CD14-positive monocyte (primary cell): ENCODE data around the gene PLEK2. TPM values are rescaled to one million over a fixed set of nuclear protein-coding genes. Genes with fewer than 3 reads are reported as not detected.

Source experiments
- DNase-seq, 3 donors: peaks; one replicate each; pipeline ENCODE4 v3.0.0-alpha.2; 2011 to 2022
- H2AFZ ChIP-seq: 2 replicates; pipeline ENCODE4 v1.6.0; 2012; ENCODE audit warnings: mild to moderate bottlenecking, low read depth, low read length, inconsistent platforms; ENCODE audit not compliant: insufficient read depth, poor library complexity, severe bottlenecking
- H3K27ac ChIP-seq, 2 donors: 1 replicate in 1 of 2; 2 replicates in 1 of 2; pipeline ENCODE4 v1.5.1; 2012 to 2013; ENCODE audit warnings: low read length in 2 of 2, control low read depth in 1 of 2, inconsistent platforms in 1 of 2, low read depth in 1 of 2, mild to moderate bottlenecking in 1 of 2
- H3K27me3 ChIP-seq, 2 donors: one replicate each; pipeline versions ENCODE4 v1.6.0 to v1.6.1; 2011 to 2013; ENCODE audit warnings: low read length in 2 of 2; ENCODE audit not compliant: control insufficient read depth in 2 of 2, insufficient read depth in 2 of 2
- H3K36me3 ChIP-seq, 2 donors: replicated peaks in 1 of 2; 1 replicate in 1 of 2; 2 replicates in 1 of 2; pipeline versions ENCODE4 v1.5.1 to v1.6.1; 2012 to 2013; ENCODE audit warnings: low read length in 2 of 2, control low read depth in 1 of 2, inconsistent platforms in 1 of 2, mild to moderate bottlenecking in 1 of 2; ENCODE audit not compliant: insufficient read depth in 2 of 2, control insufficient read depth in 1 of 2
- H3K4me1 ChIP-seq, 2 donors: 1 replicate in 1 of 2; 2 replicates in 1 of 2; pipeline versions ENCODE4 v1.5.1 to v1.6.1; 2012 to 2013; ENCODE audit warnings: low read length in 2 of 2, control low read depth in 1 of 2, inconsistent platforms in 1 of 2, mild to moderate bottlenecking in 1 of 2, moderate library complexity in 1 of 2; ENCODE audit not compliant: insufficient read depth in 2 of 2, control insufficient read depth in 1 of 2
- H3K4me2 ChIP-seq: replicated peaks from 2 replicates; pipeline ENCODE3; 2012; ENCODE audit warnings: low read length, moderate library complexity, mild to moderate bottlenecking; ENCODE audit not compliant: poor library complexity, severe bottlenecking; ENCODE audit errors: extremely low read depth
- H3K4me3 ChIP-seq, 3 experiments: fragments of 200-600 bp in 1 of 3; sonication (generic) in 1 of 3; replicated peaks in 1 of 3; 1 replicate in 2 of 3; 2 replicates in 1 of 3; pipeline ENCODE4 v1.5.1; 2011 to 2013; ENCODE audit warnings: low read length in 3 of 3, mild to moderate bottlenecking in 3 of 3, control low read depth in 2 of 3, low read depth in 2 of 3, inconsistent platforms in 1 of 3, moderate library complexity in 1 of 3
- H3K79me2 ChIP-seq: 2 replicates; pipeline ENCODE4 v1.6.0; 2012; ENCODE audit warnings: mild to moderate bottlenecking, control low read depth, inconsistent platforms, low read length, moderate library complexity; ENCODE audit not compliant: insufficient read depth
- H3K9ac ChIP-seq: 2 replicates; pipeline ENCODE4 v1.6.0; 2017; ENCODE audit warnings: low read length, mild to moderate bottlenecking; ENCODE audit not compliant: insufficient read depth, poor library complexity, severe bottlenecking
- H3K9me3 ChIP-seq, 2 donors: replicated peaks in 1 of 2; 1 replicate in 1 of 2; 2 replicates in 1 of 2; pipeline versions ENCODE4 v1.5.1 to v1.6.1; 2012 to 2013; ENCODE audit warnings: low read length in 2 of 2, control low read depth in 1 of 2; ENCODE audit not compliant: control insufficient read depth in 1 of 2, insufficient read depth in 1 of 2
- H4K20me1 ChIP-seq: 2 replicates; pipeline ENCODE4 v1.6.0; 2012; ENCODE audit warnings: mild to moderate bottlenecking, low read length, control low read depth, moderate library complexity; ENCODE audit not compliant: insufficient read depth
- H3K27ac Mint-ChIP-seq, 7 donors: one replicate each; pipeline ENCODE4 v1.8.0; 2020; ENCODE audit warnings: mild to moderate bottlenecking in 7 of 7, mixed read lengths in 7 of 7, moderate library complexity in 6 of 7, inconsistent platforms in 2 of 7
- H3K27me3 Mint-ChIP-seq, 3 donors: one replicate each; pipeline ENCODE4 v1.8.0; 2021 to 2022; ENCODE audit warnings: low read depth in 3 of 3, mild to moderate bottlenecking in 3 of 3, mixed read lengths in 3 of 3, moderate library complexity in 3 of 3, inconsistent platforms in 1 of 3
- H3K36me3 Mint-ChIP-seq, 2 donors: one replicate each; pipeline ENCODE4 v1.8.0; 2020; ENCODE audit warnings: mixed read lengths in 2 of 2, inconsistent platforms in 1 of 2, mild to moderate bottlenecking in 1 of 2
- H3K4me1 Mint-ChIP-seq: one replicate; pipeline ENCODE4 v1.8.0; 2020; ENCODE audit warnings: mild to moderate bottlenecking, mixed read lengths
- H3K4me3 Mint-ChIP-seq, 2 donors: one replicate each; pipeline ENCODE4 v1.8.0; 2020; ENCODE audit warnings: mild to moderate bottlenecking in 2 of 2, mixed read lengths in 2 of 2, moderate library complexity in 1 of 2
- H3K9me3 Mint-ChIP-seq, 7 donors: one replicate each; pipeline ENCODE4 v1.8.0; 2020 to 2022; ENCODE audit warnings: mixed read lengths in 7 of 7, mild to moderate bottlenecking in 6 of 7, moderate library complexity in 6 of 7, inconsistent platforms in 2 of 7
- WGBS: methylation state at CpG from one replicate; pipeline ENCODE4 v1.1.5; 2013; ENCODE audit warnings: missing lambda C conversion rate; ENCODE audit not compliant: insufficient coverage; 5-methylcytosine and 5-hydroxymethylcytosine counted together
- intact Hi-C, 2 donors: fragments of 100-400 bp; cut with micrococcal nuclease; formaldehyde crosslinking; loops; one replicate each; pipeline versions ENCODE4 v1.15.0 to v1.15.1; 2023
- polyA plus RNA-seq, 3 donors: library from polyadenylated mRNA; depleted of rRNA in 1 of 3; unstranded in 2 of 3; stranded (reverse) in 1 of 3; fragments of 300-500 nt in 2 of 3; fragments of >200 nt in 1 of 3; fragmentation: Illumina TruSeq in 2 of 3; gene quantifications; 1 replicate in 2 of 3; 2 replicates in 1 of 3; pipeline ENCODE4 v1.2.3, GENCODE V29; 2012 to 2021
- TF ChIP-seq, protein P1 (sequence below): fragments of 200-600 bp; IDR thresholded peaks from one replicate; pipeline ENCODE4 v1.8.0; 2022; ENCODE audit warnings: antibody characterized with exemption, mild to moderate bottlenecking

PLEK2 gene
- polyA plus RNA-seq, 3 donors = 0.20 TPM; not detected in 2

- 100% methylated on average over 2 of the region's 6 CpGs for WGBS
- Histone ChIP-seq H3K9ac (no peak overlapping the region), H3K27me3 (no peaks in the 10 kb centered on the region), H3K36me3 (no peaks in the 10 kb centered on the region), H3K4me1 (no peaks in the 10 kb centered on the region), H3K4me2 (no peak overlapping the region), H3K4me3 (no peak overlapping the region), H3K79me2 (no peaks in the 10 kb centered on the region), H4K20me1 (no peaks in the 10 kb centered on the region), H3K9me3 (no peaks in the 10 kb centered on the region), H3K27ac (no peak overlapping the region), H2AFZ (no peak overlapping the region)
- Mint-ChIP-seq H3K9me3 (peaks cover 0 to 1% (median 0%) of the 10 kb centered on the region in 7 donors), H3K27ac (peak overlapping the region in 1 of 7 donors; percentile 53), H3K27me3 (peaks cover 3 to 11% (median 3%) of the 10 kb centered on the region in 3 donors), H3K36me3 (no peaks in the 10 kb centered on the region), H3K4me3 (no peak overlapping the region), H3K4me1 (peaks cover 2% of the 10 kb centered on the region)
- intact Hi-C loops = no loop called here
- TF ChIP-seq, protein P1, sequence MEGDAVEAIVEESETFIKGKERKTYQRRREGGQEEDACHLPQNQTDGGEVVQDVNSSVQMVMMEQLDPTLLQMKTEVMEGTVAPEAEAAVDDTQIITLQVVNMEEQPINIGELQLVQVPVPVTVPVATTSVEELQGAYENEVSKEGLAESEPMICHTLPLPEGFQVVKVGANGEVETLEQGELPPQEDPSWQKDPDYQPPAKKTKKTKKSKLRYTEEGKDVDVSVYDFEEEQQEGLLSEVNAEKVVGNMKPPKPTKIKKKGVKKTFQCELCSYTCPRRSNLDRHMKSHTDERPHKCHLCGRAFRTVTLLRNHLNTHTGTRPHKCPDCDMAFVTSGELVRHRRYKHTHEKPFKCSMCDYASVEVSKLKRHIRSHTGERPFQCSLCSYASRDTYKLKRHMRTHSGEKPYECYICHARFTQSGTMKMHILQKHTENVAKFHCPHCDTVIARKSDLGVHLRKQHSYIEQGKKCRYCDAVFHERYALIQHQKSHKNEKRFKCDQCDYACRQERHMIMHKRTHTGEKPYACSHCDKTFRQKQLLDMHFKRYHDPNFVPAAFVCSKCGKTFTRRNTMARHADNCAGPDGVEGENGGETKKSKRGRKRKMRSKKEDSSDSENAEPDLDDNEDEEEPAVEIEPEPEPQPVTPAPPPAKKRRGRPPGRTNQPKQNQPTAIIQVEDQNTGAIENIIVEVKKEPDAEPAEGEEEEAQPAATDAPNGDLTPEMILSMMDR = no peak
- no peak for DNase-seq
Observed at GRCh38 chr14:67393689-67394088, 18.3 kb downstream of the PLEK2 start.

GRCh38 chr14:67392800-67393199, 19.2 kb downstream of the PLEK2 start:
- WGBS = 89% methylated on average over 9 of the region's 9 CpGs
- no peak overlapping the region for H3K27ac Mint-ChIP-seq

More at GRCh38 chr14:67392800-67393199, 19.2 kb downstream of the PLEK2 start:
- Mint-ChIP-seq H3K36me3 (no peaks in the 10 kb centered on the region), H3K4me1 (peaks cover 2% of the 10 kb centered on the region), H3K9me3 (peaks cover 0 to 1% (median 0%) of the 10 kb centered on the region in 7 donors), H3K27me3 (peaks cover 1 to 9% (median 3%) of the 10 kb centered on the region in 3 donors), H3K4me3 (no peak overlapping the region)
- no peaks in the 10 kb centered on the region for H3K9me3 ChIP-seq
- no peak overlapping the region for H3K27ac ChIP-seq
- no peak overlapping the region for H3K9ac ChIP-seq
- DNase-seq = no peak
- H3K4me2 ChIP-seq = no peak overlapping the region
- no peaks in the 10 kb centered on the region for H3K27me3 ChIP-seq
- no peaks in the 10 kb centered on the region for H3K4me1 ChIP-seq
- no peaks in the 10 kb centered on the region for H3K36me3 ChIP-seq
- no peak overlapping the region for H2AFZ ChIP-seq
- no peaks in the 10 kb centered on the region for H3K79me2 ChIP-seq
- intact Hi-C loops = no loop called here
- TF ChIP-seq, protein P1 = no peak
- H4K20me1 ChIP-seq = no peaks in the 10 kb centered on the region
- no peak overlapping the region for H3K4me3 ChIP-seq
